Gastrocnemius medialis (tissue), 4 donors: ENCODE data around the gene ROBO3. TPM values are rescaled to one million over a fixed set of nuclear protein-coding genes. Genes with fewer than 3 reads are reported as not detected.

ENCODE experiments used
- ATAC-seq, 2 donors: fragments of 150-250 bp; one replicate each; pipeline ENCODE4 v1.9.1; 2016
- DNase-seq, 2 donors: peaks; one replicate each; pipeline ENCODE4 v3.0.0-alpha.2; 2019
- H3K27ac ChIP-seq, 4 donors: fragments of 200-600 bp; sonication (generic); 1 replicate in 1 of 4; 2 replicates in 3 of 4; pipeline ENCODE4 v1.5.1; 2016 to 2018; ENCODE audit warnings: mild to moderate bottlenecking in 2 of 4, moderate library complexity in 1 of 4
- H3K27me3 ChIP-seq, 3 donors: fragments of 200-600 bp; sonication (generic) in 2 of 3; 1 replicate in 1 of 3; 2 replicates in 2 of 3; pipeline versions ENCODE4 v1.5.1 to v1.6.0; 2016 to 2019; ENCODE audit warnings: mild to moderate bottlenecking in 1 of 3, moderate library complexity in 1 of 3
- H3K36me3 ChIP-seq, 2 donors: fragments of 200-600 bp; sonication (generic) in 1 of 2; one replicate each; pipeline ENCODE4 v1.5.1; 2017 to 2018
- H3K4me1 ChIP-seq, 2 donors: fragments of 200-600 bp; sonication (generic) in 1 of 2; one replicate each; pipeline ENCODE4 v1.5.1; 2016 to 2017; ENCODE audit warnings: mild to moderate bottlenecking in 2 of 2
- H3K4me3 ChIP-seq, 4 donors: fragments of 200-600 bp; sonication (generic) in 3 of 4; 1 replicate in 1 of 4; 2 replicates in 3 of 4; pipeline ENCODE4 v1.5.1; 2016 to 2019; ENCODE audit warnings: mild to moderate bottlenecking in 2 of 4
- H3K9me3 ChIP-seq, 3 donors: fragments of 200-600 bp; sonication (generic) in 2 of 3; 1 replicate in 1 of 3; 2 replicates in 2 of 3; pipeline ENCODE4 v1.5.1; 2016 to 2019
- CTCF ChIP-seq, 5 experiments: fragments of 450-650 bp in 3 of 5; fragments of 200-600 bp in 2 of 5; sonication (generic) in 2 of 5; IDR thresholded peaks in 4 of 5; conservative IDR thresholded peaks in 1 of 5; 1 replicate in 4 of 5; 2 replicates in 1 of 5; pipeline ENCODE4 v1.5.1; 2016 to 2019; ENCODE audit warnings: antibody characterized with exemption in 5 of 5, mild to moderate bottlenecking in 3 of 5, moderate library complexity in 3 of 5
- POLR2A ChIP-seq, 2 donors: fragments of 450-650 bp; IDR thresholded peaks; one replicate each; pipeline ENCODE4 v1.6.1; 2017; ENCODE audit warnings: antibody characterized with exemption in 2 of 2, mild to moderate bottlenecking in 2 of 2, moderate library complexity in 2 of 2
- in situ Hi-C, 4 donors: fragments of 200-750 bp; cut with MboI; loops; one replicate each; pipeline versions ENCODE4 v1.15.0 to v1.8.0; 2017; ENCODE audit warnings: low sequenced_read_pairs in 4 of 4
- intact Hi-C: fragments of 100-400 bp; cut with DNase I; formaldehyde crosslinking; loops from one replicate; pipeline ENCODE4 v1.15.1; 2023; ENCODE audit warnings: low total_unique reads
- total RNA-seq, 4 donors: library from RNA; depleted of rRNA; stranded (reverse); fragments of >200 nt; gene quantifications; one replicate each; pipeline versions ENCODE4 v1.1.0 to v1.2.3, GENCODE V29; 2016

ROBO3 gene
- total RNA-seq, 4 donors from 2014 or later, result 0.35 to 3.7 (median 1.3) TPM

- in situ Hi-C loops (no loop called here), intact Hi-C loops (no loop called here)
- DNase-seq (no peak), ATAC-seq (no peak)
- H3K27ac ChIP-seq, result peak overlapping the region; percentile 55 to 80 (median 73)
- no peaks in the 10 kb centered on the region for H3K27me3 ChIP-seq
- H3K4me3 ChIP-seq, result peak overlapping the region; percentile 38 to 56 (median 43)
- H3K36me3 ChIP-seq, result no peaks in the 10 kb centered on the region
- H3K4me1 ChIP-seq, result peaks cover 12 to 30% of the 10 kb centered on the region in 2 donors
- H3K9me3 ChIP-seq, result no peaks in the 10 kb centered on the region
- no peak for TF ChIP-seq CTCF (IDR thresholded peaks at IDR 0.05 in 4 of 5, conservative IDR thresholded peaks at IDR 0.05 in 1 of 5)
- TF ChIP-seq POLR2A (IDR thresholded peaks at IDR 0.05), result no peak
Measured at GRCh38 chr11:124895471-124895971, 30.3 kb downstream of the ROBO3 start.

- peak overlapping the region; percentile 38 to 56 (median 43) for H3K4me3 ChIP-seq
- no peak for DNase-seq
- no peak for ATAC-seq
- peaks cover 5 to 26% of the 10 kb centered on the region in 2 donors for H3K4me1 ChIP-seq
- in situ Hi-C loops, result no loop called here
- H3K36me3 ChIP-seq, result no peaks in the 10 kb centered on the region
- H3K27me3 ChIP-seq, result no peaks in the 10 kb centered on the region
- intact Hi-C loops, result loop anchor here (2.0 kb wide), 1 partner anchor 25 kb away; no protein-coding TSS in a partner anchor
- no peaks in the 10 kb centered on the region for H3K9me3 ChIP-seq
- peak overlapping the region; percentile 55 to 80 (median 73) for H3K27ac ChIP-seq
- TF ChIP-seq CTCF (IDR thresholded peaks at IDR 0.05 in 4 of 5, conservative IDR thresholded peaks at IDR 0.05 in 1 of 5) (no peak), POLR2A (IDR thresholded peaks at IDR 0.05) (no peak)
Measured at GRCh38 chr11:124896071-124896750, 31.0 kb downstream of the ROBO3 start.

DNA sequence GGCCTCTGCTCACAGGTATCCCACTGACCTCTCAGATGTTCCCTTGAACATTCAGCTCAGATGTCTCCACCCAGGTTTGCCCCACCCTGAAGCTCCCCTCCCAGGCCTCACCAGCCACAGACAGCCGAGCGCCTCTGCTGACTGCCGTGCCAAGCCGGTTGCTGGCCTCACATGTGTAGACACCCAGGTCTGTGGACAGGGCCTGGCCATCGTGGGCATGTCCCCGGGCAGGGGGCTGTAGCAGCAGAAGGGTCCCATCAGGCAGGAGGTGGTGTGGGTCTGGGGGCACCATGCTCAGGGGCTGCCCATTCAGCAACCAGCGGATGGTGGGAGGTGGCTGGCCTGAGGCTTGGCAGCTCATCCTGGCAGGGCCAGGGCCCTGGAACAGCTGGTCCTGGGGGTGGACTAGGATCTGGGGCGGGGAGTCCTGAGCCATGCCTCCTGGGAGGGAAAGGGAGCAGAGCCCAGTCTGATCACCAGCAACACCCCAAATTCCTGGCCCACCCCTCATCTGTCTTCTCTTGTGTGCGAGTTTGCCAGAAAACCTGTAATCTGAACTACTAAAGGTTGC lies 31.7 kb downstream of the ROBO3 start:
- in situ Hi-C loops, result no loop called here
- TF ChIP-seq POLR2A (IDR thresholded peaks at IDR 0.05), result no peak
- no peak for TF ChIP-seq CTCF (IDR thresholded peaks at IDR 0.05 in 4 of 5, conservative IDR thresholded peaks at IDR 0.05 in 1 of 5)
- peaks cover 4 to 22% of the 10 kb centered on the region in 2 donors for H3K4me1 ChIP-seq

GRCh38 chr11:124897674-124898262 lies 32.5 kb downstream of the ROBO3 start, which contains the start of gene ROBO4:
Gene ROBO4 (minus strand): TSS chr11:124897865. CDS start chr11:124897795, 70 bp downstream.
- no peaks in the 10 kb centered on the region for H3K9me3 ChIP-seq
- H3K27me3 ChIP-seq, result no peaks in the 10 kb centered on the region
- H3K36me3 ChIP-seq, result no peaks in the 10 kb centered on the region
- intact Hi-C loops (loop anchor here (2.0 kb wide), 2 partner anchors 21 to 23 kb away; no protein-coding TSS in a partner anchor), in situ Hi-C loops (no loop called here)
- TF ChIP-seq CTCF (IDR thresholded peaks at IDR 0.05 in 4 of 5, conservative IDR thresholded peaks at IDR 0.05 in 1 of 5), result no peak
- no peak for TF ChIP-seq POLR2A (IDR thresholded peaks at IDR 0.05)
- DNase-seq (peak in 1 of 2 donors; percentile 43), ATAC-seq (peak; percentile 25 to 61)
- peaks cover 4 to 17% of the 10 kb centered on the region in 2 donors for H3K4me1 ChIP-seq
- H3K4me3 ChIP-seq, result peak within 1 kb of the TSS; percentile 38 to 56 (median 42)
- H3K27ac ChIP-seq, result peak within 1 kb of the TSS; percentile 55 to 80 (median 73)

More for the DNA sequence above, 31.7 kb downstream of the ROBO3 start:
- peak overlapping the region; percentile 38 to 56 (median 42) for H3K4me3 ChIP-seq
- peak in 1 of 2 donors; percentile 48 for DNase-seq
- H3K27ac ChIP-seq, result peak overlapping the region; percentile 55 to 80 (median 73)
- H3K9me3 ChIP-seq, result no peaks in the 10 kb centered on the region
- H3K27me3 ChIP-seq, result no peaks in the 10 kb centered on the region
- H3K36me3 ChIP-seq, result no peaks in the 10 kb centered on the region
- ATAC-seq, result peak in 1 of 2 donors; percentile 13
- intact Hi-C loops, result loop anchor here (2.0 kb wide), 1 partner anchor 24 kb away; no protein-coding TSS in a partner anchor
